Endothelial cell of umbilical vein (primary cell): ENCODE measurements around the gene SLC25A24. TPM values are rescaled to one million over a fixed set of nuclear protein-coding genes. Genes with fewer than 3 reads are reported as not detected.

Source experiments
- BruUV-seq: library from RNA; stranded (reverse); fragments of 400-500 nt; replicated peaks from 2 replicates; lab custom pipeline; 2021; lab: Mats Ljungman, UMichigan
- CTCF ChIA-PET: fragments of 300-600, 350-600 bp; sonication (Branson Sonifier 250); formaldehyde crosslinking; loops from one replicate; lab custom pipeline; 2021; ENCODE audit warnings: antibody characterized with exemption, inconsistent platforms; lab: Charles Lee
- POLR2A ChIA-PET: fragments of 300-600, 350-600 bp; sonication (Branson Sonifier 250); formaldehyde crosslinking; loops from one replicate; lab custom pipeline; 2021; ENCODE audit warnings: antibody characterized with exemption, inconsistent platforms; lab: Charles Lee
- DNase-seq: peaks from one replicate; pipeline ENCODE4 v3.0.0-alpha.2; 2011; ENCODE audit warnings: low read depth, low spot score
- FAIRE-seq: peaks from 2 replicates; lab custom pipeline; 2011; peaks lifted over from hg19 to GRCh38; lab: Jason Lieb, UNC
- H2AFZ ChIP-seq: 2 replicates; pipeline ENCODE4 v1.6.0; 2012; ENCODE audit warnings: low read depth, low read length, control low read depth, inconsistent platforms
- H3K27ac ChIP-seq: 2 replicates; pipeline ENCODE4 v1.5.1; 2011; ENCODE audit warnings: low read depth, mild to moderate bottlenecking, control low read depth, low read length, moderate library complexity; ENCODE audit not compliant: insufficient read depth
- H3K27me3 ChIP-seq, 2 experiments: 2 replicates each; pipeline versions ENCODE4 v1.6.0 to v1.6.1; 2011; ENCODE audit warnings: low read length in 2 of 2, mixed read lengths in 1 of 2; ENCODE audit not compliant: control insufficient read depth in 2 of 2, insufficient read depth in 2 of 2
- H3K36me3 ChIP-seq, 2 experiments: 2 replicates in 1 of 2; 3 replicates in 1 of 2; pipeline ENCODE4 v1.5.1; 2011; ENCODE audit warnings: low read length in 2 of 2, mild to moderate bottlenecking in 1 of 2, moderate library complexity in 1 of 2; ENCODE audit not compliant: control insufficient read depth in 2 of 2, insufficient read depth in 2 of 2; ENCODE audit errors: extremely low read depth in 1 of 2
- H3K4me1 ChIP-seq: 3 replicates; pipeline ENCODE4 v1.5.1; 2011; ENCODE audit warnings: mild to moderate bottlenecking, low read length; ENCODE audit not compliant: control insufficient read depth, insufficient read depth; ENCODE audit errors: extremely low read depth
- H3K4me2 ChIP-seq: 2 replicates; pipeline ENCODE4 v1.6.1; 2011; ENCODE audit warnings: low read length, control low read depth, mixed read lengths; ENCODE audit not compliant: insufficient read depth
- H3K4me3 ChIP-seq, 3 experiments: fragments of 200-600 bp in 1 of 3; sonication (generic), shearing (Covaris generic) in 1 of 3; replicated peaks in 1 of 3; 2 replicates each; pipeline ENCODE4 v1.5.1; 2011 to 2016; ENCODE audit warnings: control low read depth in 3 of 3, low read length in 3 of 3, mild to moderate bottlenecking in 2 of 3, inconsistent platforms in 1 of 3, low read depth in 1 of 3, moderate library complexity in 1 of 3; ENCODE audit not compliant: insufficient read depth in 1 of 3
- H3K79me2 ChIP-seq: 2 replicates; pipeline ENCODE4 v1.6.0; 2012; ENCODE audit warnings: low read length, inconsistent platforms; ENCODE audit not compliant: control insufficient read depth, insufficient read depth
- H3K9ac ChIP-seq: replicated peaks from 2 replicates; pipeline ENCODE3; 2011; ENCODE audit warnings: low read length, control low read depth; ENCODE audit not compliant: insufficient read depth; ENCODE audit errors: extremely low read depth
- H3K9me1 ChIP-seq: replicated peaks from 3 replicates; pipeline ENCODE4 v1.6.0; 2011; ENCODE audit warnings: mild to moderate bottlenecking, low read length; ENCODE audit not compliant: control insufficient read depth, insufficient read depth; ENCODE audit errors: extremely low read depth
- H3K9me3 ChIP-seq: replicated peaks from 2 replicates; pipeline ENCODE4 v1.5.1; 2012; ENCODE audit warnings: low read length, inconsistent platforms; ENCODE audit not compliant: control insufficient read depth, insufficient read depth
- H4K20me1 ChIP-seq: replicated peaks from 2 replicates; pipeline ENCODE3; 2011; ENCODE audit warnings: mild to moderate bottlenecking, low read length; ENCODE audit not compliant: control insufficient read depth, insufficient read depth; ENCODE audit errors: extremely low read depth
- CTCF ChIP-seq, 2 donors: IDR thresholded peaks; 1 replicate in 1 of 2; 2 replicates in 1 of 2; pipeline ENCODE4 v1.5.1; 2011; ENCODE audit warnings: low read length in 2 of 2, mild to moderate bottlenecking in 2 of 2, moderate library complexity in 2 of 2, control low read depth in 1 of 2, inconsistent platforms in 1 of 2, low read depth in 1 of 2; ENCODE audit not compliant: insufficient read depth in 1 of 2; ENCODE audit errors: extremely low read depth in 1 of 2
- EZH2 ChIP-seq: IDR thresholded peaks from 2 replicates; pipeline ENCODE4 v1.6.1; 2012; ENCODE audit warnings: borderline replicate concordance, low read depth, mild to moderate bottlenecking, moderate library complexity, low read length, inconsistent platforms; ENCODE audit not compliant: severe bottlenecking
- FOS ChIP-seq: IDR thresholded peaks from 2 replicates; pipeline ENCODE4 v1.6.1; 2011; ENCODE audit warnings: mild to moderate bottlenecking, low read length, moderate library complexity, borderline replicate concordance; ENCODE audit not compliant: insufficient read depth
- GATA2 ChIP-seq: IDR thresholded peaks from 2 replicates; pipeline ENCODE4 v1.7.0; 2011; ENCODE audit warnings: low read depth, mild to moderate bottlenecking, moderate library complexity, mixed read lengths, low read length; ENCODE audit not compliant: insufficient read length, insufficient read depth
- JUN ChIP-seq: IDR thresholded peaks from 2 replicates; pipeline ENCODE4 v1.6.1; 2011; ENCODE audit warnings: borderline replicate concordance, low read depth; ENCODE audit not compliant: insufficient read length, insufficient read depth
- MAX ChIP-seq: IDR thresholded peaks from 2 replicates; pipeline ENCODE4 v1.6.1; 2011; ENCODE audit not compliant: insufficient read depth, insufficient read length
- MYC ChIP-seq: IDR thresholded peaks from one replicate; pipeline ENCODE4 v1.6.1; 2011; ENCODE audit warnings: mild to moderate bottlenecking, low read depth, low read length
- POLR2A ChIP-seq: IDR thresholded peaks from 2 replicates; pipeline ENCODE4 v1.6.1; 2012; ENCODE audit warnings: low read depth, mild to moderate bottlenecking, control low read depth, low read length
- POLR2AphosphoS5 ChIP-seq: IDR thresholded peaks from 2 replicates; pipeline ENCODE4 v1.6.1; 2012; ENCODE audit warnings: low read depth, mild to moderate bottlenecking, control low read depth, low read length, moderate library complexity; ENCODE audit not compliant: insufficient read depth
- dilution Hi-C: fragments of 300-500 bp; cut with MboI; formaldehyde crosslinking; loops from one replicate; pipeline ENCODE4 v1.15.0; 2019; ENCODE audit warnings: low sequenced_read_pairs; ENCODE audit not compliant: extremely low pct_ligation_motif_present
- intact Hi-C: fragments of 100-400 bp; cut with micrococcal nuclease; formaldehyde crosslinking; loops from one replicate; pipeline ENCODE4 v1.10.0; 2022
- polyA plus RNA-seq, 4 experiments: library from polyadenylated mRNA; depleted of rRNA in 3 of 4; stranded (reverse) in 3 of 4; unstranded in 1 of 4; fragments of >200 nt; gene quantifications; 2 replicates each; pipeline versions ENCODE4 v1.2.1 to v1.2.3, GENCODE V29; 2011 to 2012; ENCODE audit warnings: missing spikeins in 1 of 4
- total RNA-seq: library from RNA; stranded (reverse); gene quantifications from 2 replicates; pipeline ENCODE4 v1.2.3, GENCODE V29; 2021

Gene SLC25A24
- total and polyA plus RNA-seq, 2 donors (not counting 3 experiments of a cell fraction or from before 2014, with no cell fraction given) = 16.9 to 45.8 TPM

- TF ChIP-seq POLR2AphosphoS5 (no peak), FOS (no peak), MYC (no peak), EZH2 (no peak), JUN (no peak), POLR2A (no peak), MAX (no peak), GATA2 (no peak), CTCF (IDR thresholded peaks at IDR 0.05; ENCODE audit: extremely low read depth in 1 of 2, insufficient read depth in 1 of 2, low read depth in 1 of 2, low read length in 2 of 2) (no peak)
- dilution Hi-C loops = no loop called here
- Histone ChIP-seq H3K79me2 (no peaks in the 10 kb centered on the region), H3K27me3 (peaks cover 4 to 15% of the 10 kb centered on the region in 2 experiments), H3K27ac (no peak overlapping the region), H3K9me1 (no peaks in the 10 kb centered on the region), H4K20me1 (no peaks in the 10 kb centered on the region), H2AFZ (no peak overlapping the region), H3K4me2 (no peak overlapping the region), H3K9me3 (no peaks in the 10 kb centered on the region), H3K4me3 (no peak overlapping the region), H3K4me1 (no peaks in the 10 kb centered on the region), H3K36me3 (no peaks in the 10 kb centered on the region), H3K9ac (no peak overlapping the region)
- ChIA-PET CTCF (interaction anchor here (1.1 to 14.0 kb wide), 3 partner anchors 9 to 335 kb away, joined by 4 to 919 read pairs (median 7); no protein-coding TSS in a partner anchor), POLR2A (no interaction called here)
- FAIRE-seq (no peak), DNase-seq (no peak)
- intact Hi-C loops = no loop called here
- BruUV-seq = no TSS peak
Observed at GRCh38 chr1:108117945-108118902, 81.9 kb downstream of the SLC25A24 start.
